ENCODE measurements around the gene FDXACB1.

Gene FDXACB1

DNA sequence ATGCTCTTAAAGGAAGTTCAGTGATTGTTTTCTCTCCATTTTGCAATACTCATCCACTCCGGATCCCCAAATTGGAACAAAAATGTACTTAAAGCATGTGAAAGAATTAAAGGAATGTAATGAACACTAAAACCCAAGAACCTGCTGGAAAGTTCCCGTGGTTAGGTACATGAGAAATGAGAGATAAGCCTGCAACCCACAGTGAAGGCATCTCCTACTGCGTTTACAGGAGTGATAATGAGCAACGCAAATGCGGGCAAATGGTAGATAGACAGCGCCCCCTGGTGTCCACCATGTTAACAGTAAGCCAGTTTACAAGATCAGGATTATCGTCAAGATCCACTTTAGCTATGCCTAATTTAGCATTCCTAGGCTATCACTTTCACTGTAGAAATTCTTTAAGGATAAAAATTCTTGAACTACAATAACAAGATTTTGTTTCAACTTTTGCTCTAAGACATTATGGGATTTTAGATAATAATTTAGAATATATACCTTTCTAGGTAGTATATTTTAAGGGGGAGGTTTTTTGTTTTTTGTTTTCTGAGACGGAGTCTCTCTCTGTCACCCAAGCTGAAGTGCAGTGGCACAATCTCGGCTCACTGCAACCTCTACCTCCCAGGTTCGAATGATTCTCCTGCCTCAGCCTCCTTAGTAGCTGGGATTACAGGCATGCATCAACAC is 37.5 kb downstream of the FDXACB1 start:
- peak; percentile 84 for DNase-seq

DNA sequence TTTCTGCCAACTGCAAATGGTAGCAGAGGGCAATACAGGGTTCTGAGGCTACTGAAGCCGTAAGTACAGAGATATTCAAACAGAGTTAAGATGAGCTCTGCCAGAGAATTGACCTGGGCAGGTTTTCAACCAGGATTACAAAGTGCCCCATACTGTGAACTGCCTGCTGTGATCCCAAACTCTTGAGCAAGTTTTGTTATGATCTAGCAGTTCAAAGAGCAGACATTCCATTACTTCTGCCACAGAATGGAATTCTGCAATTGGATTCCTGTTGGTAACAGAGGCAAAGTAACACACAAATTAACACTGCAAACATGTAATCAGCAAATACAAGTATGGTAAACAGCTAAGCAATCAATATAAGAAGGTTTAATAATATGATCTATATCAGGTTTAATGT is 38.8 kb downstream of the FDXACB1 start:
- DNase-seq = no peak

DNA sequence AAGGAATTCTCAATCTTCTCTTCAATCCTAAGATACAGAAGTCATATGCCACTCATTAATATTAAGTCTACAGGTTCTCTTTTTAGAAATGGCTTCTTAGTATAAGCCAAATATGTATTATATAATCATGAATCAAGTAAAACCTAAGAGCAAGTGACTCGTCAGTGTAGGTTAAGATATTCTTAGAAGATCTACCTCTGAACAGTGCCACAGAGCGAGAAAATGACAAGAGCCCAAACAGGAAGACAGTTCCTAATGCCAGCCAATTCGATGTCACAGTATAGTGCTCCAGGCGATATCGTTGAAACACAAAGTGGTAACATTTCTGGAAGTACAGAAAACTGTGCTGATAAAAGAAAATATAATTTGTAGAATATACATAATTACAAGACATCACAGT is 40.9 kb downstream of the FDXACB1 start:
- no peak for DNase-seq

DNA sequence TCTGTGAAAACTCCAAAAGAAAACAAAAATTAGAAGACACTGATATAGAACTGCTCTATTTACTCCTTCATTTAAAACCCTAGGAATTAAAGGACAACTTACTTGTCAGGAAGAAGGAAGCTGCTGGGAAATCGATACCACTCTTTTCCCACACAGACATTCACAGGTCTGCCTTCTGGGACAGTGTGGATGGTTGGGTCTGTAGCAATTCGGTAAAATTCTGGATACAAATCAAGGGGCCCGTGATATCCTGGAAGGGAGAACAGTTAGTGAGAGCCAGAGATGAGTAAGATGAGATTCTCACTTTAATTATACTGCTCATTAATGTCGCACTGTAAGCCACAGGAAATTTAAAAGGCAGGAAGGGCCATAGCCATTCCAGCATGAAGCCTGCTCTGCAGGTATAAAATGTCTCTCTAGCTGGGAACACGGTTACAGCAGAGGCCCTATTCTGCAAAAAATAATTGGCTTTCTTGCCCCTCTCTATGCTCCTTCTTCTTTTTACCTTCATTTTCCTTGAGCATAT is 41.5 kb downstream of the FDXACB1 start:
- no peak for DNase-seq

DNA sequence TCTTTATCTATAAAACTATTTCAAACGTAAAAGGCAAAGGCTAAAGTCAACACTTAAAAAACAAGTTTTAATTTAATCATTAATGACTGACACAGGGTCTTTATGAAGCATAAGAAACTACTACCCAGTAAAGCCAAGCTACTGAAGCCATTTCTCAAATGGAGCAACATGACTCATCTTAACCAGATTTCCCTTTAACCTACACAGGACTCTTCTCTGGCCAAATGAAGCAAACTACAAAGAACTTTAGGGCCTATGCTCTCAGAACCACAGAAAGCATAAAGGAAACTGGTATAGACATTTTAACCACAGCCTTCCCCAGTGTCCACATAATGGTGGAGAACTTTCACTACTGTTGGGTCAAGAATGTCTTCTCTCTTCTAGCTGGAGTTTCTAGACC is 42.2 kb downstream of the FDXACB1 start:
- DNase-seq = no peak

DNA sequence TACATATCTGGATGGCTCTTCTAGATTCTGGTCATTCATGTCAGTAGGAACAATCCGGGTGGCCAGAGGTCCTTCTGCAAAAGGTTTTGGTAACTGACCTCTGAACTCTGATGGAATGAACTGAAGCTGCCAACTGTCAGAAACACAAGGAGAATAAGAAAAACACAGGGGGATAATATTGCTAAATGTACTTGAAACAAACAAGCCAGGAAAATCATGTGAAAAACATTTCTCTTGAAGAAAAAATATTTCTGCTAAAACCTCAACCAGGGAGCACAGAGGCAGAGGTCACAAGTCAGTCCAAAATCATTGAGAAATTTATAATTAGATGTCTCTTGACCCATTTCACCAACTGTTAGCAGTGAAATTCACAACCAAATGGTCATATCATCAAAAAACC is 42.8 kb downstream of the FDXACB1 start:
- no peak for DNase-seq

DNA sequence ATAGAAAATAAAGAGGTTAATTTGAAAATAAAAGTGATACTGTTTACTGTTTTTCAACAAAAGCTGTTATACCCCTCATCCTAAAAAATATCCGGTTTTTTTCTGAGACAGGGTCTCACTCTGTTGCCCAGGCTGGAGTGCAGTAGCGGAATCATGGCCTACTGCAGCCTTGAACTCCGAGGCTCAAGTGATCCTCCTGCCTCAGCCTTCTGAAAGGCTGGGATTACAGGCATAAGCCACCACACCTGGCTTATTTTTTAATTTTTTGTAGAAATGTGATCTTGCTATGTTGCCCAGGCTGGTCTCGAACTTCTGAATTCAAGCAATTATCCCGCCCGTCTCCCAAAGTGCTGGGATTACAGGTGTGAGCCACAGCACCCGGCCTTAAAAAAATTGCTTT is 43.3 kb downstream of the FDXACB1 start:
- DNase-seq = no peak

DNA sequence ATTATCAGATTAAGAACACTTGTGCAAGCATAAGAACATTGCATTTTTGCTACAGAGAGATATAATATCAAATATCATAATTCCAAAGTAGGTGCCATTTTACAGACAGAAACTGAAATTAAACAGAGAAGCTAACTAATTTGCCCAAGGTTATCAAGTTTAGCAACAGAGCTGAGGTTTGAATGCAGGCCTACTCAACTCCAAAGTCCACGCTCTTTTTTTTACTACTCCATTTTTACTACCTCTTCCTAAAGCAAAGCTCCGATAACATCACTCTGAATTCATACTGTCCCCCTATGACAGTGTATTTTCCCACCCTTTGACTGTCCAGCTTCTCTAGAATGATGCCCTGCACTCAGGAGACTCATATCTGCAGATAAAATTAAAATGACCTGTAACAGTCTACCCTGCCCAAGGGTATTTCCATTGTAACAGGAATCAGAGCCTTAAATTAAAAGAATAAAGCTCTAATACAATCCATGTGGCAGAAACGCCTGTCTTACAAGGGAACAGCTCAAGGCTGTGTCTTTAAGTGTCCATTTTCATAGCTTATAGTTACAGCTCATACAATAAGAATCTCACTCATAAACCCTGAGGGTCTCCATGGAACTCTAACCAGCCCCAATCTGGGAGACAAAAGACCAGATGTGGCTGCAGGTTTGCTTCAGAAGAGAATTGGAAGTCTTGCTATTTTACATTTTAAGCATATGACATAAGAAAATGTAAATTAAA is 44.4 kb downstream of the FDXACB1 start:
- no peak for DNase-seq

DNA sequence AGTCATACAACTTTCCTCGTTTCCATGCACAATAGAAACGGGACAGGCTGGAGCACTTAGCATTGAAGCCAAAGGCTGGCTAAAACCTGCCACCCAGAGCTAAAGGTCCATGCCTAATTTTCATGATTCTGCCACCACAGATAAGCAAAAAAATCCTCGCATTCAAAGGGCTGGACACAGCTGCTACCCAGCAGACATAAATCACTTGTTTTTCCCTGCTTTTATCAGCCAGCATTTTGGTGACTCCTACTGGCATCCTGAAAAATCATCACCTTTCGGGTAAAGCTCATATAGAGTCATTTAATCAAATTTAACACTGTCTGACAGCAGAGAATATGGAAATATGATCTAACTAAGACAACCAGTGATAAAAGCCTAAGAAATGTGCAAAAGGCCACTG is 45.4 kb downstream of the FDXACB1 start:
- no peak for DNase-seq

DNA sequence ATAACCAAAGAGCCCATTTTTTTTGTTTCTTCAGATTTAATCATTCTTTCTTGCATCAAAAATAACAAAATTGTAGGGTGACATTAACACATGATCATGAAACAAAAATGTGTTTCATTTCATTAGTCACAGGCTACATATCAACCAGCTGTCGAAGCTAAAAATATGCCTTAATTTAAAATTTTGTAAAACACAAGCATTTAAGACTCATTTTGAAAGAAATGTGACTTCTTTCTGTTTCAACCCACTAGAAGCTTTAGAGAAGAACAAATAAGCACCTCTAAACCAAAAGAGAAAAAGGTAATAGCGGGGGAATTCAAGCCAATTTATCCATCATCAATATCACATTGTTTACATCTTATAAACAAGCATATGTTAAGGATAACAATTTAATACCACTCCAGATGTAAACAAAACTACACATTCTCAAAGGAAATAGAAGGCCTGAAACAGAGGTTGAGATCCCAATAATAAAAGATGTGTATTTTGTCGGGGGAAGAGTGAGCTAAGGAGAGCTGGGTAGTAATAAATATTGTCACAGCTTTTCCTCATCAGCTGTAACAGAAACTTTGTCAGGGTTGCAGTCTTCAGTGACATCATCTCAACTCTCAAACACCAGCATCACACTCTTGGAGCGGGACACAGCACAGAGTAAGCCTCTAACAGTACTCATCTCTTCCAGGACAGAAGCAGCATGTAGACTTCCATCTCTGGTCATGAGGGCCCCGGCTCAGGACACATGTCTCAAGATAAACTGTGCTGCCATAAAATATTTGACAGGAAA is 49.6 kb downstream of the FDXACB1 start:
- DNase-seq = no peak

DNA sequence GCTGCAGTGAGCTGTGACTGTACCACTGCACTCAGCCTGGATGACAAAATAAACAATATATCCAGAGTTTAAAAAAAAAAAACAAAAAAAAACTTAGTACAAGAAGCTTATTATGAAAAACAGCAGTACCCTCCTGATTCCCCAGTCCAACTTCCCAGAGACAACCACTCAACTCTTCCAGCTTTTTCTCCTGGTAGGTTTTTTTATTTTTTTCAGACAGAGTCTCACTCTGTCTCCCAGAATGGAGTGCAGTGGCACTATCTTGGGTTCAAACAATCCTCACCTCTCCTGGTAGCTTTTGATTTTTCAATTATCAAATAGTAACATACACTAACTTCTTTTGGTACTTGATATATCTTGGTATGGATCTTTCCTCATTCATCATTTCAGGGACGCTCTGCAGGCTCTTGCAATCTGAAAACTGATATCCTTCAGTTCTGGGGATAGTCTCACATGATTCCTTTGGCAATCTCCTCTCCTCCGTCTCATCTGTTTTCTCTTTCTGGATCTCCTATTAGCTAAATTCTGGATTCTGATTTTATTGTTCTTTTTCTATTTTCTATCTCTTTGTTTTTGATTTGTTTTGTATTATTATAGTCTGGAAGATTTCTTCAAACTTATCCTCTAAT is 52.5 kb downstream of the FDXACB1 start:
- DNase-seq = no peak
